SK-N-SH (cell line): Measurements from ENCODE around the gene PYGM.
A peak's percentile ranks its signal among the peaks of the same experiment; 100 is the strongest.

Experiments used
- FOXM1 ChIP-seq: IDR thresholded peaks from 2 replicates; pipeline ENCODE4 v1.4.0; 2012; ENCODE audit warnings: low read depth, mild to moderate bottlenecking
- REST ChIP-seq: IDR thresholded peaks from 2 replicates; pipeline ENCODE4 v1.6.1; 2012; ENCODE audit warnings: mild to moderate bottlenecking, low read depth, low read length, moderate library complexity
- SMC3 ChIP-seq: IDR thresholded peaks from 2 replicates; pipeline ENCODE4 v1.6.1; 2012; ENCODE audit warnings: low read depth, low read length, improper control_type of control experiment
- TF ChIP-seq, protein P1 (sequence below): fragments of 200-600 bp; sonication (generic); IDR thresholded peaks from 2 replicates; pipeline ENCODE4 v1.6.1; 2017; ENCODE audit warnings: antibody characterized with exemption, mild to moderate bottlenecking, moderate library complexity

- TF ChIP-seq, protein P1, sequence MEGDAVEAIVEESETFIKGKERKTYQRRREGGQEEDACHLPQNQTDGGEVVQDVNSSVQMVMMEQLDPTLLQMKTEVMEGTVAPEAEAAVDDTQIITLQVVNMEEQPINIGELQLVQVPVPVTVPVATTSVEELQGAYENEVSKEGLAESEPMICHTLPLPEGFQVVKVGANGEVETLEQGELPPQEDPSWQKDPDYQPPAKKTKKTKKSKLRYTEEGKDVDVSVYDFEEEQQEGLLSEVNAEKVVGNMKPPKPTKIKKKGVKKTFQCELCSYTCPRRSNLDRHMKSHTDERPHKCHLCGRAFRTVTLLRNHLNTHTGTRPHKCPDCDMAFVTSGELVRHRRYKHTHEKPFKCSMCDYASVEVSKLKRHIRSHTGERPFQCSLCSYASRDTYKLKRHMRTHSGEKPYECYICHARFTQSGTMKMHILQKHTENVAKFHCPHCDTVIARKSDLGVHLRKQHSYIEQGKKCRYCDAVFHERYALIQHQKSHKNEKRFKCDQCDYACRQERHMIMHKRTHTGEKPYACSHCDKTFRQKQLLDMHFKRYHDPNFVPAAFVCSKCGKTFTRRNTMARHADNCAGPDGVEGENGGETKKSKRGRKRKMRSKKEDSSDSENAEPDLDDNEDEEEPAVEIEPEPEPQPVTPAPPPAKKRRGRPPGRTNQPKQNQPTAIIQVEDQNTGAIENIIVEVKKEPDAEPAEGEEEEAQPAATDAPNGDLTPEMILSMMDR = no peak
- no peak for TF ChIP-seq FOXM1
- TF ChIP-seq SMC3 = no peak
- TF ChIP-seq REST = peak; percentile 7; the same call in 1 of the 2 replicates
Measured at GRCh38 chr11:64778473-64779298, 18.9 kb upstream of the PYGM start, which contains the start of gene SF1.
